GM19023 (cell line): ENCODE measurements around the gene CPNE7.

Source experiments
- ATAC-seq: cut with Tn5 transposase; IDR thresholded peaks from one replicate; pipeline ENCODE4 v1.9.1; 2021; ENCODE audit warnings: mild to moderate bottlenecking, moderate library complexity; ENCODE audit not compliant: unreplicated experiment

Gene CPNE7

DNA sequence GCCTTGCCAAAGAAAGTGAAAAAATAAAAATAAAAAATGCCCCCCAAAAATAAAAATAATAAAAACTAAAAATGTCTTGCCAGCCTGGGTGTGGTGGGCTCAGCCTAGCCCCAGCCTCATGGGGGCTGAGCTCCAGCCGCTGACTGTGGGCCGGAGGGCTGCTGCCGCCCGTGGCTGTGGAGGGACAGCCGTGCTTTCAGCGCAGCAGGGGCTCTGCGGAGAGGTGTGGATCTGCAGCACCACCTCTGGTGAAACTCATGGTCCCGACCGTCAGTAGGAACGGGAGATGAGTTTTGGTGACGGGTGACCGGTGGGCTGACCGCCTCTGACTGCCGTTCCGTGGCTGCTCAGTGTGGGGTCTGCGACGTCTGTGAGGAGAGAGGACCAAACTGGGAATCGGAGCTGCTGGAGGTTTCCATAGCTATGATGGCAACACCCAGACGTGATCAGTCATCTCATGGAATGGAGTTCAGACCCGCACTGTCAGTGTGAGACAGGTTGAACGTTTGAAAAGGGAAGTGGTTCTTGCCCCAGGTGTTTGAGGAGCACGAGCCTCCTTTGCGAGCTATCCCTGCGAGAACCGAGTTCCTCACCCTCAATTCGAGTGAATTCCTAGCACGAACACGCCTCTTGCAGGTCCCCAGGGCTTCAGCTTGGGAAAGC lies 27.1 kb upstream of the CPNE7 start:
- no peak for ATAC-seq

DNA sequence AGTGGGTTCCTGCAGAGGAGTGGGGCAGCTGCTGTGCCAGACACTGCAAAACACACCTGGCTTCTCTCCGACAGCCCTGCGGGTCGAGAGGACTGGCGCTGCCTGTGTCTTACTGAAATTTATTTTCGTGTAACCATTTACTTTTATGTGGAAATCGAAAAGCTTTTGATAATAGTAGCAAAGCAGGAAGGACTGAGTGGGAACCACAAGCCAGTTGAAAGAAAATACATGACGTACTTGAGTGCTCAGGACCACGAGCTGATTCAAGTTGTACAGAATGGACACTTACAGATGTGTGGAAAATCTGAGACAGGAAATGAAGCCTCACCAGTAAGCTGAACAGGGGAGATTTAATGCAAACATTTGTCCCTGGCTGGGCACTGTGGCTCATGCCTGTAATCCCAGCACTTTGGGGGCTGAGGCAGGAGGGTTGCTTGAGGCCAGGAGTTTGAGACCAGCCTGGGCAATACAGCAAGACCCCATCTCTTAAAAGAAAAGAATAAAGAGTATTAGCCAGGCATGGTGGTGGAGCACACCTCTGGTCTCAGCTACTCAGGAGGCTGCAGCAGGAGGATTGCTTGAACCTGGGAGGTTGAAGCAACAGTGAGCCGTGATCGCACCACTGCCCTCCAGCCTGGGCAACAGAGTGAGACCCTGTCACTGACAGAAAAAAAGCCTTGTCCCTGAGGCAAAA lies 26.4 kb upstream of the CPNE7 start:
- ATAC-seq: no peak

DNA sequence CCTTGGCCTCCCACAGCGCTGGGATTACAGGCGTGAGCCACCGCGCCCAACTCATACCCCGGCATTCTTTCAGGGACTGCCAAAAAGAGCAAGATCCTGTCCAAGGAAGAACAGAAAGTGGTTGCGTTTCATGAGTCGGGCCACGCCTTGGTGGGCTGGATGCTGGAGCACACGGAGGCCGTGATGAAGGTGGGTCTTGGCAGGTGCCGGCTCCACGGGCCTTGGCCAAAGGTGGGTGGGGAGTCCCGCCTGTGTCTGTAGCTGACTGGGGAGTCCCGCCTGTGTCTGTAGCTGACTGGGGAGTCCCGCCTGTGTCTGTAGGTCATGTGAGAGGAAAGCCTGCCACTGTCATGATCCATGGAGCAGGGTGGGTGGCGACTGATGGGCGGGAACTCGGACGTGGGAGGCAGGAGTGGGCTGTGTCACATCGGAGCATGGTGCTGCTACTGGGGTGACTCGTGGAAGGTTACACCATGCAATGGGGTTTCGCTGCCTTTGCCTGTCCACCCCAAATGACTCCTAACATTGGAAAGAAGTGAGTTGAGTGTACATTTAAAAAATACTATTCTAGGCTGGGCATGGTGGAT lies 25.0 kb upstream of the CPNE7 start:
- ATAC-seq: no peak

DNA sequence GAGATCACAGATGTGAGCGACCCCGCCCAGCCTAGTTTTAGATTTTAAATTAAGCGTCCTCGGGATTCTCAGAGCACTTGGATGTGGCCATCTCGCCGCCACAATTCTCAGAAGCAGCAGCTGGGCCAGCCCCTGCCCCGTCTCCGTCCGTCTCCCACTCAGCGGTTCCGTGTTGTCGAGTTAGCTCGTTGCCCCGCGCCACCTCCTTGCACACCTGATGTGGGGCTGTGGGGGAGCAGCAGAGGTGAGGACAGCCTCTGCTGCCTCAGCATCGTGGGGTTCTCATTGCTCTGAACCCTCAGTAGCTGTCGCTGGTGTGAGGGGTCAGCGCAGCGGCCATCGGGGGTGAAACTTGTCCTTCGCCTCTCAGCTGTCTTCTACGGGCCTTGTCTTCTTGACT lies 23.2 kb upstream of the CPNE7 start:
- ATAC-seq: no peak

DNA sequence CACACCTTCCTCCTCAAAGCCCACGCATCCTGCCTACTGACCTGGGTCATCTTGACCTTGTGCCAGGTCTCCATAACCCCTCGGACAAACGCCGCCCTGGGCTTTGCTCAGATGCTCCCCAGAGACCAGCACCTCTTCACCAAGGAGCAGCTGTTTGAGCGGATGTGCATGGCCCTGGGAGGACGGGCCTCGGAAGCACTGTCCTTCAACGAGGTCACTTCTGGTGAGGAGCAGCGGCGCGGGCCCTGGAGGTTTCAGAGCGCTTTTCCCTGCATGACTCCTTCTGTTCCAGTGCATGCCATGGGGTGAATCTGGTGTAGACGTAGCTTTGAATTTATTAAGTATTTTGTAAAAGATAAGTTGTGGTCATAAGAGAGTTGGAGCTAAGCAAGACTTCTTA lies 22.6 kb upstream of the CPNE7 start:
- no peak for ATAC-seq

DNA sequence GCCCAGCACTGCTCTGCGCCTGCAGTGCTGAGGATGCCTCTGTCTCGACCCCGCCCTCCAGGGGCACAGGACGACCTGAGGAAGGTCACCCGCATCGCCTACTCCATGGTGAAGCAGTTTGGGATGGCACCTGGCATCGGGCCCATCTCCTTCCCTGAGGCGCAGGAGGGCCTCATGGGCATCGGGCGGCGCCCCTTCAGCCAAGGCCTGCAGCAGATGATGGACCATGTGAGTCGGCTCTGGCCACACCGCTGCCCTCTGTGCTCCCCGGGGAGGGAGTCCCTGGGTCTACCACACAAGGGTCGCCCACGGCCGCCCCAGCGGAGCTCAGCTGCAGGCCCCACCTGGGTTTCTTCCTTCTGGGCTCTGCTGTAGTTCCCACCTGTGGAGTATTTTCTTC lies 21.8 kb upstream of the CPNE7 start:
- ATAC-seq: no peak

DNA sequence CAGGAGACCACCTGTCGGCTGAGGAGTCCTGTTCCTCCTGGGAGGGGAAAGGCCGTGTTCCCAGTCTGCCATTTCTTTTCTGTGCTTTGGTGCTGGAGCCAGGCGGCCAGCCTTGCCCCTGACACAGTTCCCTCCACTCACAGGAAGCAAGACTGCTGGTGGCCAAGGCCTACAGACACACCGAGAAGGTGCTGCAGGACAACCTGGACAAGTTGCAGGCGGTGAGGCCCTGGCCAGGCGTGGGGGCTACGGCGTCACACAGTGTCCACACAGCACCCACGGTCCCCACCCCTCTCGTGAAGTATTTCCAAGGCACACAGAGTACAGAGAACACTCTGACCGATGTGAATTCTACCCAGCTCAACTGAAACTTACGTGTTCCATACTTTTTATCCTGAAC lies 21.2 kb upstream of the CPNE7 start:
- no peak for ATAC-seq

DNA sequence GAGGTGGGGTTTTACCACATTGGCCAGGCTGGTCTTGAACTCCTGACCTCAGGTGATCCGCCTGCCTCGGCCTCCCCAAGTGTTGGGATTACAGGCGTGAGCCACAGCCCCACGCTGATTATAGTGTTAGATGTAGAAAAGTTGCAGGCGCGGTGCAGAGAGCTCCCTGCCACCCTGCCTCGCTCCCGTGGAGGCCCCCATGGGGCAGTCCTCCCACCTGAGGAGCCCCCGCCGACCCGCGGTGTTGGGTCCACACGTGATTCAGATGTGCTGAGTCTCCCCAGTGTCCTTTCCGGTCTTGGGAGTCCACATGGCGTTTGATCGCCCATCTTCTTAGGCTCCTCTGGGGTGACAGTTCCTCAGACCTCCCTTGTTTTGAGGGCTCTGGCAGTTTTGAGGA lies 20.3 kb upstream of the CPNE7 start:
- no peak for ATAC-seq

DNA sequence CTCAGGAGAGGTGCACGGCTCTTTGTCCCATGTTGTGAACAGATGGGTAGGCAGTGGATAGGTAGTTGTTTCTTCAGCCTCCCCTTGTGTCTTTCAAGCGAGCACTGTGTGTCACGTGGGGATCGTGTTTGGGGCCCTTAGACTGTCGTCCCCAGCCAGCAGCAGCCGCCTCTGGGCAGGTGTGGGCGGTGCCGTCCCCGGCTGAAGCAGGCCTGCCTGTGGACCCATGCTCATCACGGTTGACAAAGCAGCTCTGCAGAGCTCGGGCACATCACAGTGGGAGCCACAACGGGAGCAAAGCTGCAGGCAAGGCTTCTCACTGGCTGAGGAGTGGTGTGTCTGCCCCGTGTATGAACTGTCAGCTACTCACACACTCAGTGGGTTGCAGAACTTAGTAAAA lies 19.8 kb upstream of the CPNE7 start:
- no peak for ATAC-seq

DNA sequence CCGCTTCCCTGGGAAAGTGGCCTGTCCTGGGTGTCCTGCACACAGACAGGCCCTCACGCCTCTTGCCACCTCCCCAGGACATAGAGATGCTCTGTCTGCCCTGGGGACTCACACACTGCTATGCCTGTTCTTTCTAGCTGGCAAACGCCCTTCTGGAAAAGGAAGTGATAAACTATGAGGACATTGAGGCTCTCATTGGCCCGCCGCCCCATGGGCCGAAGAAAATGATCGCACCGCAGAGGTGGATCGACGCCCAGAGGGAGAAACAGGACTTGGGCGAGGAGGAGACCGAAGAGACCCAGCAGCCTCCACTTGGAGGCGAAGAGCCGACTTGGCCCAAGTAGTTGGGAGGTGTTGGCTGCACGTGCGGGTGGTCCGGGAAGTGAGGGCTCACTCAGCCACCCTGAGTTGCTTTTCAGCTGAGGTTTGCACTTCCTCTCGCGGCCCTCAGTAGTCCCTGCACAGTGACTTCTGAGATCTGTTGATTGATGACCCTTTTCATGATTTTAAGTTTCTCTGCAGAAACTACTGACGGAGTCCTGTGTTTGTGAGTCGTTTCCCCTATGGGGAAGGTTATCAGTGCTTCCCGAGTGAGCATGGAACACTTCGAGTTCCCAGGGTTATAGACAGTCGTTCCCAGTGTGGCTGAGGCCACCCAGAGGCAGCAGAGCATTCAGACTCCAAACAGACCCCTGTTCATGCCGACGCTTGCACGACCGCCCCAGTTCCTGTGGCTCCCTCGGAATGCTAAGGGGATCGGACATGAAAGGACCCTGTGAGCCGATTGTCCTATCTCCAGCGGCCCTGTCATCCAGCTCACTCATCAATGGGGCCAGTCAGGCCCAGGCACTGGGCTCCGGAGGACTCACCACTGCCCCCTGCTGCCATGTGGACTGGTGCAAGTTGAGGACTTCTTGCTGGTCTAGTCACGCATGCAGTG lies 18.5 kb upstream of the CPNE7 start:
- ATAC-seq: no peak

DNA sequence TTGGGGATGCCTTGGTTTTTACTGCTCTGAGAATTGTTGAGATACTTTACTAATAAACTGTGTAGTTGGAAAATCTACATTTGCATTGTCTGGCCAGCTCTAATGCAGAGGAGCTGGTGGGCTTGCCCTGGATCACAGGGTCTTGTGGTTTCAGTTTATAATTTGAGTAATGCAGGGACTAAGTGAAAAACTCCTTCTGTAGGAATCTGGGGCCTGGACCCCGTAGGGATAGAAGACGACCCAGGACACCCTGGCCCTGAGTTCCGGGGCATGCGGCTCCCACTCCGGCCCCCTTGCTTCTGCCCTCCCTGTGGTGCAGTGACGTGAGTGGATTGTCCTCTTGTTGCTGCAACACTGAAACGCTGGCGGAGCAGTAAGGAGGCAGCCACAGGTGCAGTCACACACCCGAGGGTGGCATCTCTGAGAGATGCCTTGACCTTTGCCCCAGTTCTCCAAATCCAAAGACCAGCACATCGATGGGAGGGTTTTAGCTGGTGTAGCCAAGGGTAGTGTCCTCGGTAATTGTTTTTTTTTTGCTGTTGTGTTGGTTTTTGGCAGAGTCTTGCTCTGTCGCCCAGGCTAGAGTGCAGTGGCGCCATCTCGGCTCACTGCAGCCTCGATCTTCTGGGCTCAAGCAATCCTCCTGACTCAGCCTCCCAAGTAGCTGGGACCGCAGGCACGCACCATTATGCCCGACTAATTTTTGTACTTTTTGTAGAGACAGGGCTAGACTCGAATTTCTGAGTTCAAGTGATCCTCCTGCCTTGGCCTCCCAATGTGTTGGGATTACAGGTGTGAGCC lies 17.7 kb upstream of the CPNE7 start:
- ATAC-seq: no peak

DNA sequence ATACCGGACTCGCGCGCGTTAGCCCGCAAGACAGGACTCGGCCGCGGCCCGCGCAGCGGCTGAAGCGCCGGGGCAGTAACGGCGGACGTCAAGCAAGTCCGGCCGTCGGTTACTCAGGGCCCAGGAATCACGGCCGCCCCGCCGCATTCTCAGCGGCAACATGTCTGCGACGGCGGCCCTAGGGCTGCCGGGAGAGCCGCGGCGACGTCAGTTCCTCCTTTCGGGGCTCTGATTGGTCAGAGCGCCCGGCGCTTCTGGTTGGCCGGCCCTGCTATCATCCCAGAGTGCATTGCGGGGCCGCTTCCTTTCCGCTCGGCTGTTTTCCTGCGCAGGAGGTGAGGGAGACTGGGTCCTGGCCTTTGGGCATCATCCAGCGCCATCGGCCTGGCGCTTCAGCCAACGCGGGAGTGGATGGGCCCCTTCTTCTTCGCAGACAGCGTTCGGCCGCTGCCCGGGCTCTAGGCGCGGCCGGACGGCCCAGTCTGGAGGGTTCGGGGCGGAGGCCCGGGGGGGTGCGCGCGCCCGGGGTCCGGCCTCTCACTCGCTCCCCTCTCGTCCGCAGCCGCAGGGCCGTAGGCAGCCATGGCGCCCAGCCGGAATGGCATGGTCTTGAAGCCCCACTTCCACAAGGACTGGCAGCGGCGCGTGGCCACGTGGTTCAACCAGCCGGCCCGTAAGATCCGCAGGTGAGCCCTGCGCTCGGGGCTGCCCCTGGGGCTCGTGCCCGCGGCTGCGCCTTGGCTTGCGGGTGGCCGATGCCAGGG lies 15.0 kb upstream of the CPNE7 start, which contains the start of gene RPL13:
Gene RPL13, plus strand, starts transcription at position 305 of the 764 bp plus-strand sequence. Its CDS starts 278 bp downstream, at position 583.
- ATAC-seq: peak; percentile 87

DNA sequence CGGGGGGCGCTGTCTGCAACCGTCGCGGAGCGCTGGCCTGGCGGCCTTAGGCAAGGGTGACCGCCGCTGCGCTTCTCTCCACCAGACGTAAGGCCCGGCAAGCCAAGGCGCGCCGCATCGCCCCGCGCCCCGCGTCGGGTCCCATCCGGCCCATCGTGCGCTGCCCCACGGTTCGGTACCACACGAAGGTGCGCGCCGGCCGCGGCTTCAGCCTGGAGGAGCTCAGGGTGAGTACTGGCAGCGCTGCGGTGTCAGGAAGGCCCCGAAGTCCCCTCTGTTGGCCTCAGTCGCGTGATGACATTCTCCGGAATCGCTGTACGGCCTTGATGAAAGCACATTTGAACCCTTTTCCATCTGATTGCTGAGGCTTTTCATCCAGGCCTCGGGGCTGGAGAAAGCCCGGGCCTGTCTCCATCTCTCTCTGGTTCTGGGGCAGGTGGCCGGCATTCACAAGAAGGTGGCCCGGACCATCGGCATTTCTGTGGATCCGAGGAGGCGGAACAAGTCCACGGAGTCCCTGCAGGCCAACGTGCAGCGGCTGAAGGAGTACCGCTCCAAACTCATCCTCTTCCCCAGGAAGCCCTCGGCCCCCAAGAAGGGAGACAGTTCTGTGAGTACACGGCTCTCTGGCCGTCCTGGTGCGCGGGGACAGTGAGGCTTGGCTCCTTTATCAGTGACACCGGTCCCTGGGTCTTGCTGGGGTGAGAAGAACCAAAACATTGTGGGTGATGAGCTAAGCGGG lies 14.2 kb upstream of the CPNE7 start:
- no peak for ATAC-seq

DNA sequence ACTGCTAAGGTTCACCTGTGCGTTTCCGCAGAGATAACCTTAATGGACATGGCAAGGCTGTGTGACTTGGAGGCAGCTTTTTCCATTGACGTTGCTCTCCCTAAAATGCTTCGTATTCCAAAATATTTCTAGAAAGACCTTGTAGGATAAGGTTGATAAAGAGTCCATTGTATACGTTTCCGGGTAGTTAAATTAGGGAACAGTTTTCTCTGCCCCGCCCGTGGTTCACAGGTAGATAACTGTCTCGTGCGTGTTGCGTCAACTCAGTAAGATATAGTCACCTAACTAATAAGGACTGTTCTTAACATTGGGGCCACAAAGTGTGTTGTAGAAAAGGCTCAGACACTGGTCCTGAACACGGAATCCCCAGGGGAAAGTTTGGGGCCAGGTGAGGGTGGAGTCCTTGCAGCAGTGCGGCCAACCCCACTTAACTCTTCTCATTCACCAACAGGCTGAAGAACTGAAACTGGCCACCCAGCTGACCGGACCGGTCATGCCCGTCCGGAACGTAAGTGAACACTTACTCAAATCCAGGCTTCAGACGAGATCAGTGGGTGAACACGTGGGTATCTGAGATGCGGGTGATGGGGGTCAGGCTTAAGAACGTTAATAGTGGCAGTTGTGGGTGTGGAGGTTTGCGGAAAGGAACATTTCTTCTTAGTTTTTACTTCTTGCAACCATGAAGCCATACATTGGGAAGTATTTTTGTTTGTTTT lies 13.5 kb upstream of the CPNE7 start:
- ATAC-seq: no peak

DNA sequence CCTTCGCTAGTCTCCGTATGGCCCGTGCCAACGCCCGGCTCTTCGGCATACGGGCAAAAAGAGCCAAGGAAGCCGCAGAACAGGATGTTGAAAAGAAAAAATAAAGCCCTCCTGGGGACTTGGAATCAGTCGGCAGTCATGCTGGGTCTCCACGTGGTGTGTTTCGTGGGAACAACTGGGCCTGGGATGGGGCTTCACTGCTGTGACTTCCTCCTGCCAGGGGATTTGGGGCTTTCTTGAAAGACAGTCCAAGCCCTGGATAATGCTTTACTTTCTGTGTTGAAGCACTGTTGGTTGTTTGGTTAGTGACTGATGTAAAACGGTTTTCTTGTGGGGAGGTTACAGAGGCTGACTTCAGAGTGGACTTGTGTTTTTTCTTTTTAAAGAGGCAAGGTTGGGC lies 12.6 kb upstream of the CPNE7 start:
- ATAC-seq: no peak

DNA sequence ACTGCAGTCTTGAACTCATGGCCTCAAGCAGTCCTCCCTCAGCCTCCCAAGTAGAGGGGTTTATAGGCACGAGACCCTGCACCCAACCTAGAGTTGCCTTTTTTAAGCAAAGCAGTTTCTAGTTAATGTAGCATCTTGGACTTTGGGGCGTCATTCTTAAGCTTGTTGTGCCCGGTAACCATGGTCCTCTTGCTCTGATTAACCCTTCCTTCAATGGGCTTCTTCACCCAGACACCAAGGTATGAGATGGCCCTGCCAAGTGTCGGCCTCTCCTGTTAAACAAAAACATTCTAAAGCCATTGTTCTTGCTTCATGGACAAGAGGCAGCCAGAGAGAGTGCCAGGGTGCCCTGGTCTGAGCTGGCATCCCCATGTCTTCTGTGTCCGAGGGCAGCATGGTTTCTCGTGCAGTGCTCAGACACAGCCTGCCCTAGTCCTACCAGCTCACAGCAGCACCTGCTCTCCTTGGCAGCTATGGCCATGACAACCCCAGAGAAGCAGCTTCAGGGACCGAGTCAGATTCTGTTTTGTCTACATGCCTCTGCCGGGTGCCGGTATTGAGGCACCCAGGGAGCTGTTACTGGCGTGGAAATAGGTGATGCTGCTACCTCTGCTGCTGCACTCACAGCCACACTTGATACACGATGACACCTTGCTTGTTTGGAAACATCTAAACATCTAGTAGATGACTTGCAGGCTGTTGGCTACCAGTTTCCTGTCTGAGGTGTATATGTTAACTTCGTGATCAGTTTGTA lies 11.7 kb upstream of the CPNE7 start:
- ATAC-seq: no peak

DNA sequence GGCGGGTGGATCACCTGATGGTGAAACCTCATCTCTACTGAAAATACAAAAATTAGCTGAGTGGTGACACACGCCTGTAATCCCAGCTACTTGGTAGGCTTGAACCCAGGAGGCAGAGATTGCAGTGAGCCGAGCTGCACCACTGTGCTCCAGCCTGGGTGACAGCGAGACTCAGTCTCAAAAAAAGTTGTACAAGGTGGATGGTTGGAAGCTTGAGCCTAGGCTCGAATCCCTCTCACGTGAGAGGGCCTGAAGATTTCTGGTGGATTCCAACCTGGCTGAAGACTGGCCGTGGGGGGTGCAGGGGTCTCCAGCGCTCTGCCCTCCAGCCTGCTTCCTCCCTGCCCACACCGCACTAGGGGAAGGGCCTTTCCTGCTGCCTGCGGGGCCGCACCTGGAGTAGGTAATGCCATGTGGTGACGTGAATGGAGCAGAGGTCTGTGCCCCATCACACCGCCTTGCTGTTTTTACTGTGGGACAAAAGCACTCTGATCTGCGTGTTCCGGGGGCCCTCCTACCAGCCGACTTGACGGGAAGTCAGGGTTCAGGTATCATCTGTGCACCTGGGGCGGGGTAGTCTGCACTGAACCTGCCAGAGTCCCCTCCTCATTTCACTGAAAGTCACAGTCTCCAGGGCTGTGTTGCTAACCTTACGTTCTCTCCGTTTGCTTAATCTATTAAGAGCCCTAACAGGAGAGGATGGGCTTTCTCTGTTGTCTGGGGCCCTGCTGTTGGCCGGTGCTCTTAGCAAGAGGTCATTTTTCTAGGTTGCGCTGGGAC lies 10.9 kb upstream of the CPNE7 start:
- ATAC-seq: no peak
